GM19455 (cell line): ENCODE data around the gene USH1C.

ENCODE experiments used
- ATAC-seq: cut with Tn5 transposase; IDR thresholded peaks from one replicate; pipeline ENCODE4 v1.9.1; 2021; ENCODE audit not compliant: unreplicated experiment

Gene USH1C

DNA sequence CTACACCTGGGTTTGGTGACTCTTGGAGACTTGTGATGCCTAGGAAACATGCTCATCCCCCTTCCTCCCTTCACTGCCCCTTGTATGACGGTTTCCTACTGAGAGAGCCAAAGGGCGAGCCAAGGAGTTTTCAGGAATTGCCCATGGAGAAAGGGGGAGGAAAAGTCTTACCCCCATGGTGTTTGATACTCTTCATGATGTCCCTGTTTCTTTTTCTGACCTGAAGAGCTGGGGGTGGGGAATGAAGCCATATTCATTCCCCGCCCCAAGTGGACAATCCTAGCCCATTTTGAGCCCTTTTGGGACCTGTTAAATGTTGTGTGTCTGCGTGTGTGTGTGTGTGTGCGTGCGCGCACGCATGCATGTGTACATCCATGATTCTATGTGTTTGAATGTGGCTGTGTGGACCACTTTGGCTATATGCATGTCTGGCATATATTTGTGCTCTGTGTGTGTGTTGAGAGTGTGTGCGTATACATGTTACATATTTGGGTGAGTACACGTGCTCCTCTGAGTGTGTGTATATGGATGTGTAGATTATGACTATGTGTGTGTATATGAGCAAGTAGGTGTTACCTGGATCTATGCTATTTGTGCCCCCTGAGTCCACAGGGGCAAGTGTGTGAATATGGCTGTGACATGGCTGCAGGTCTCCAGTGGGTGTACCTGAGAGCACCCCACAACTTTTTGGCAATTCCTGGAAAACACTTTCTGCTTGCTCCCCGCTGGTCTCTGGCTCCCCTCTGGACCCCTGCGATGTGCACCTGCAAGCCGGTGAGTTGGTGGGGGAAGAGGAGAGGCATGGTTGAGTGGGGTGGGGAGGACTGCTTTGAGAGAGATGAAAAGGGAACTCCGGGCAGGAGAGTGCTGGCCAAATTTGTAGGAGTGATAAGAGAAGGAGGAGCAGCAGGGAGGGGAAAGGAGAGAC is 27.5 kb upstream of the USH1C start:
- no peak for ATAC-seq

DNA sequence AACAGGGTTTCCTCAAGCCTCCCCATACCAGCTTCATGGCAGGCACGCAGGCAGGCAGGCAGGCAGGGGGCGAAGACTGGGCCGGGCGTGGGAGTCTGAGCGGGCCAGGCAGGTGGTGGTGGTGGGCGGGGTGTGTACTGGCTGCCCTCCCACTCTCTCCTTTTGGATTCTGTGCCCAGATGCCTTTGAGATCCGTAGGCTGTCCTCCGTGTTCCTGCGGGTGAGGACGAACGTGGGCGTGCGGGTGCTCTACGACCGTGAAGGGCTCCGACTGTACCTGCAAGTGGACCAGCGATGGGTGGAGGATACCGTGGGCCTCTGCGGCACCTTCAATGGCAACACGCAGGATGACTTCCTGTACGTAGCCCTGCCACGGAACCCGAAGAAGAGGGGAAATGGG is 25.8 kb upstream of the USH1C start:
- no peak for ATAC-seq

DNA sequence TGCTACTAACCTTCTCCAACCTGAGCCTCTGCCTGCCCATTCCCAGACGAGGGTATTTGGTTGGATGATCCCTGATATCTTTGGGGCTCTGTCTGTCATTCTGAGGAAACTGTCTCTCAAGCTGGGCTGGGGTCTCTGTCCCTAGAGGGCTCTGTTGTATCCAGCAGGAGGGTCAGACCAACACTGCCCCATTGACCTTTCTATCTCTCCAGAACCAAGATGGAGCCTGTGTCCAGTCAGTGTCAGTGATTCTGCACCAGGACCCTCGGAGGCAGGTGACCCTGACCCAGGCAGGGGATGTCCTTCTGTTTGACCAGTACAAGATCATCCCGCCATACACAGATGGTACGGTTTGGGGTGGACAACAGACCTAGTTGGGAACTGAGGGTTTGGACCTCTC is 24.7 kb upstream of the USH1C start:
- ATAC-seq = no peak

DNA sequence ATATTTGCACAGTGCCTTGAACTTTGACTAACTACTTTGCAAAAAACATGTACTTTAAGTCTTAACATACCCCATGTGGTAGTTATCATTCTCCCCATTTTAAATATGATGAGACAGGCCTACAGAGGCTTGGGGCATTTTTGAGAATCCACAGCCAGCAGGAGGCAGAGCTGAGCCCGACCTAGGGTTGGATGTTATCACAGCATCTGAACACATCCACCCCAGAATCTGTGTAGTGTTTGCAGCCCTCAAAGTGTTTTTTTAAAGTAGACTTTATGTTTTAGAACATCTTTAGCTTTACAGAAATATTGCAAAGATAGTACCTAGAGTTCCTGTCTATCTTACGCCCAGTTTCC is 20.4 kb upstream of the USH1C start:
- ATAC-seq = no peak

DNA sequence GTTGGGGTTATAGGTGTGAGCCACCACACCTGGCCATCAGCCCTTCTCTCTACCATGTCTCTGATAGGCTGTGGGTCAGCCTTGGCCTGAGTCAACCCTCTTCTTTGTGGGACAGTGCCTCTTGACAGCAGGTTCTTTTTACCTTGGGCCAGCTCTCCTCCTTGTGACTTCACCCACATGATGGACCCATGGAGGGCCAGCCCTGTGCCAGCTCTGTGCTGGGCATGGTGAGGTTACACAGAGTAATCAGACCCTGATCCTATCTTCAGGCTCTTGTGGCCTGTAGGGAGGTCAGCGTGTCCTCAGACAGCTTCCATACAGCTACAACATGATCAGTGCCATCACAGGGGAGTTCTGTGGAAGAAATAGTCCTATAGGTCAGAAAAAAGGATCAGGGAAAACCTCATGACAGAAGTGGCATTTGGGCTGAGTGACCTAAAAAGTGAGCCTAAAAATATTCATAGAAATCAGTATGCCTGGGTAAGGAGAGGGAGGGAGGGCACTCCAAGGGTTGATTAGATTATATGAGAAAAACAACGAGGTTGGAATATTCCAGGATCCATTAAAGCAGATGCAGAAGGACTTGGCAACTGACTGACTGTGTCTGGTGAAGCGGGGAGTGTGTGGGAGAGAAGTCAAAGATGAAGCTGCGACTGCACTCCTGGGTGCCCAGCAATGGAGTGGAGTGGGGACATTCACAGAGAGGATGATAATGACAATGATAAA is 19.9 kb upstream of the USH1C start:
- ATAC-seq = no peak

DNA sequence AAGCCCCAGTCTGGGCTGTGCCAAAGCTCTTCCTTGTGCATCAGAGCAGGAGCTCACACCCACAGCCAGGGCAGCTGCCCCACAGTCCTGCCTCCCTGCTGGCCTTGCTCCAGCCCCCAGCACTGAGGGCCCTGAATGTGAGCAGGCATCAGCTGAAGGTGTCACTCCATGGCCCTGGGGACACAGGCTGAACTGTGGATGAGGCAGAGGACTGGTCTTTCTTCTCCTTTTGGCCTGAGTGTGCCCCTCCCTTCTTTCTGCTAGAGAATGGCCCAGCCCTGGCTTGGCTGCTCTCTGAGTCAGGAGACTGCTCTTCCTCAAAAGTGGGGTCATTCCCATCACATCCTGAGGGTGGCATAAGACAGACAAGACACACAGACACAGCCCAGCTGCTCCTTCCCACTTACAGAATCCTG is 19.0 kb upstream of the USH1C start:
- no peak for ATAC-seq

DNA sequence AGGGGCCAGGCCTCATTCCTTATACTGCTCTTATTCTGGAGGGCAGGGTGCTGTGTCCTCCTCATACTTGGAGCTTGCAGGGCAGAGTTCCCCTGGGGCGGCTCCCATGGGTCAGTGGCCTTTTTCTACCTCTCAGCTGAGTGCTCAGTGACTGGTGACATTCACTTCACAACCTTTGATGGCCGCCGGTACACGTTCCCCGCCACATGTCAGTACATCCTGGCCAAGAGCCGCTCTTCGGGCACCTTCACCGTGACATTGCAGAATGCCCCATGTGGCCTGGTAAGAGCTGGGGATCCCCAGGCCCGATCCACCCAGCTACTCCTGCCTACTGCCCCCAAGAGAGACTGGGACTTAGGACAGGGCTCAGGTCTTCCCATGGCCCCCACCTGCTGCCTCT is 17.3 kb upstream of the USH1C start:
- ATAC-seq = no peak

DNA sequence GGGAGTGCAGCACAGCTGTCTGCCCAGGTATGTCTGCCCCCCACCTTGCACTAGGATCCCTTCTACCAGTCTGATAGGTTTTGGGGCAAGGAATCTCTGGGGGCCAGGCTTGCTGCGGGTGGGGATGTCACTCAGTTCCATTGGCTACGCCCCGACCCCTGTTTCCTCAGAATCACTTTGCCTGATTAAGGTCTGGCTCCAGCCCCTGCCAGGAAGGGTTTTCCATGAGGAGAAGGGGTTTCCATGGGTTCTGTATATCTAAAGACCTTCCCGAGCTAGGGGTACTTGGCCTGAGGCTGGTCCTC is 16.8 kb upstream of the USH1C start:
- no peak for ATAC-seq

DNA sequence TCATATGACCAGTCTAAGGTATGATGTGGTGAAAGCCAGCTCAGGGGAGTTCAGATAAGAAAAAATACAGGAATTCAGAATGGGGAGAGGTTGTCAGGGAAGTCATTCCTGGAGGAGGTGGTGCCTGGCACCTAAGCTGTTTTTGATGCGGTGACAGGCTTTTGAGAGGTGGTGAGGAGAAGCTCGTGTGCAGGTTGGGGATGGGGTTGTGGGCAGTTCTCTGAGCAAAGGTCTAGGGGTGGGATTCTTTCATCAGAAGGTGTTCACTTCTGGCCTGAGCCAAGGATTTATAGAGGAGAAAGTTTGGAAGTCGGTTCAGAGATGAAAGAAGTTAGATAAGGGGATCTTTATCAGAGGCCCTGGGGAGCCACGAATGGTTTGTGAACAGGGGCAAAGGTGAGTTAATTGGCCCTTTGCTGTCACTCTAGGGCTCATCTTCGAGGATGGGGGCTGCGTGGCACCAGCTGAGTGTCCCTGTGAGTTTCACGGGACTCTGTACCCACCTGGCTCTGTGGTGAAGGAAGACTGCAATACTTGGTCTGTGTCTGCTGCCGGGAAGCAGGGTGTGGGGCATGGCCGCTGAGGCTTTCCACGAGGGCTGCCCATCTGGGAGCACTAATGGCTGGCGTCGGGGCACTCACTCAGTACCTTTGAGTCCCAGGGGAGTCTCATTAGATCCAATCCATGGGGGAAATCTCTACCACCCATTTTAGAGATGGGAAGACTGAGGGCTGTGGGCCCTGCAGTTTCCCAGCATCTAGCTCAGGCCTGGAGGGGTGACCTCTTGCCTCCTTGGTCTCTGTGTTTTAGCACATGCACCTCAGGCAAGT is 16.3 kb upstream of the USH1C start:
- ATAC-seq = no peak

DNA sequence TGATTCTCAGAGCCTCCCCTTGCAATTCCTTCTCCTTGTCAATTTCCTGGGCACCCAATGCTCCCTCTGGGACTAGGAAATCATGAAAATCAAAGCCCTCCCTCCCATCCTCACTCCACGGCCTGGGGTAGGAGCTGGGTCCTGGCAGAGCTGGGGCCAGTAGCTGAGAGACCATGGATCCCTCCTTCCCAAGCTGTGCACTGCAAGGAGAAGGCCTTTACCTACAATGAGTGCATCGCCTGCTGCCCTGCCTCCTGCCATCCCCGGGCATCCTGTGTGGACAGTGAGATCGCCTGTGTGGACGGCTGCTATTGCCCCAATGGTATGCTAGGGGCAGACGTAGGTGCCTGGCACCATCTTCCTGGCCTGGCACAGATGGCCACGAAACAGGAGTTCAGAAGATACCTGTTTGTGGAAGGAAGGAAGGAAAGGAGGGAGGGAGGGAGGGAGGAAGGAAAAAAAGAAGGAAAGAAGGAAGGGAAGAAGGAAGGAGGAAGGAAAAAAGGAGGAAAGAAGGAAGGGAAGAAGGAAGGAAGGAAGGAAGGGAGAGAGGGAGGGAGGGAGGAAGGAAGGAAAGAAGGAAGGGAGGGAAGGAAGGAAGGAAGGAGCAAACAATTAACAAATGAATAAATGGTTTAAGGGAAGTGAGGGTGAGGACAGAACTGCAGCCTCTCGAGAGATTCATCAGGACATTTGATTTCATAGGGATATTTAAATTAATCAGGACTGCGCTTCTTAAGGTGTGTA is 15.3 kb upstream of the USH1C start:
- ATAC-seq = no peak

DNA sequence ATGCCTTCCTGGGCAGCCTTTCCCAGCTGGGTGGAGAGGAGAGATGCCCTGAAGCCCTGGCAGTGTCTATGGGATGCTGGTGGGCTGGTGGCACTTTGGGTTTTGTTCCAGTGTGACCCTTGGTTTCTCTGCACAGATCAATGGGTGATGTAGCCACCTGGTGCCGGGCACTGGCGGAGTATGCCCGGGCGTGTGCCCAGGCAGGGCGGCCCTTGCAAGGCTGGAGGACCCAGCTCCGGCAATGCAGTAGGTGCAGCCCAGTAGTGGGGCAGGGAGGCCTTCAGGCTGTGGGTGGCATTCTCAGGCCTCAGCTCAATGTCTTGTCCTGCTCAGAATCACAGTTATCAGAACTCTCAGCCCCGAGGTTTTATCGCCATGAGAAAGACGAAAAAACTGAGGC is 14.7 kb upstream of the USH1C start:
- ATAC-seq = no peak

DNA sequence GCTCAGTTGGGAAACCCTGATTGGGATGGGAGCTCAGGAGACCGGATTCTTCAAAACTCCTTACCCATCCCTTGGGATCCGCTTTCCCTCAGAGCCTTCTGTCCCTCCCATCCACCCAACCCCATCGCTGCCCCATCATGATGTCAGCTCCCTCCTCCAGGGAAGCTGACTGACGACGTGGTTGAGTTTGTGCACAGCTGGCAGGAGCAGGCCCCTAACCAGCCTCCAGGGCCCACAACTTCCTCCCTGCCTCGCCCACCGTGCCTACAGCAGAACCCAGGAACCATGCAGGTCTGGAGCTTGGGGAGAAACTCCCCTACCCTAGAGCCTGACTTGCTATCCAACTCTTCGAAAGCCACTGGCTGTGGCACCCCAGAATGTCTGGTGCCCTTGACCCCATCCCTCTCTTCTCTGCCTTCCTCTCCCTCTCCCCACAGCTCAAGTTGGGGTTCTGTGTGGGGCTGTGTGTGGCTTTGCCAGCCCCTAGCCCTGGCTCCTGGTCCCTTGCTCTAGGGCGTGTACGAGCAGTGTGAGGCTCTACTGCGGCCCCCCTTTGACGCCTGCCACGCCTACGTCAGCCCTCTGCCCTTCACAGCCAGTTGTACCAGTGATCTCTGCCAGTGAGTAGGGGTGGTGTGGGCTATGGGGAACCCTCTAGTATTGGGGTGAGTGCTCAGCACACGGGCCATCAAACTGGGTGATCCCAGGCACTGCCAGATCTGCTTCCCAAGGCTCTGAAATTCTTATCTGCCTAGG is 14.0 kb upstream of the USH1C start:
- ATAC-seq = no peak

DNA sequence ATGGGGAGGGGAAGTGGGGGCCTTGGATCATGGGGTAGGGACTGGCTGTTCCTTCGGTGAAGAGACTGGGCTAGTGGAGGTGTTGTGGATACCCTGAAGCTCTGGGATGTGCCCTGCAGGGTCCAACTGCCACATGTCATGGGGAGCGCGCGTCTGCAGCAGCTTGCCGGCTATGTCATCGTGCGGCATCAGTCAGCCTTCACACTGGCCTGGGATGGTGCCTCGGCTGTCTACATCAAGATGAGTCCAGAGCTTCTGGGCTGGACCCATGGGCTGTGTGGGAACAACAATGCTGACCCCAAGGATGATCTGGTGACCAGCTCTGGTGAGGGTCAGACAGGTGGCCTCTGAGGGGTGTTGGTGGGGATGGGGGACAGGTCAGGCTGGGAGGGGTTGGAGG is 12.8 kb upstream of the USH1C start:
- no peak for ATAC-seq

DNA sequence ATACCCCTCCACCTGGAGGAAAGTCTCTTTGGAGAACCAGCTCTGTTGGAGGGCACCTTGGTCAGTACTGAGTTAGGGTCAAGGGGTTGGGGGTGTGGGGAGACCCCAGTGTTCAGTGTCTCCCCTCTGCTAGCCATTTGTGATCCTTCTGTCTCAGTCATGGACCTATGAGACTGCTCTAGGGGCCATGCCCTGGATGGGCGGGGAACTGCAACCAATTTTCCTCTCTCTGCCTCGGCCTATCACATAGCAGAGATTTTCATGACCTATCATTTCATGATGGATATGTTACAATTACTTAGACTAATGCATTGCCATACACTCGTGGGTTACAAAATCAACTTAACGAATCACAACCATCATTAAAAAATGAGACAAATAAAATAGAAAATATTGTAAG is 10.3 kb upstream of the USH1C start:
- ATAC-seq = no peak

DNA sequence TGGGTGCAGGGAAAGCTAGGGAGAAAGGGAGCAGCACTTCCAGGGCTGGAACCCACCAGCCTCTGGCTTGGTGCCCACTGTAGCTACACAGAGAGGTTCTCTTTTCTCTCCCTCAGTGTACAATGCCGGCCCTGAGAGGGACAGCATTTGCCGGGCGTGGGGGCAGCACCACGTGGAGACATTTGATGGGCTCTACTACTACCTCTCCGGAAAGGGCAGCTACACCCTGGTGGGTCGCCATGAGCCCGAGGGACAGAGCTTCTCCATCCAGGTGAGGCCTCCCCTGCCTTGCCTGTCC is 9.0 kb upstream of the USH1C start:
- ATAC-seq = no peak

DNA sequence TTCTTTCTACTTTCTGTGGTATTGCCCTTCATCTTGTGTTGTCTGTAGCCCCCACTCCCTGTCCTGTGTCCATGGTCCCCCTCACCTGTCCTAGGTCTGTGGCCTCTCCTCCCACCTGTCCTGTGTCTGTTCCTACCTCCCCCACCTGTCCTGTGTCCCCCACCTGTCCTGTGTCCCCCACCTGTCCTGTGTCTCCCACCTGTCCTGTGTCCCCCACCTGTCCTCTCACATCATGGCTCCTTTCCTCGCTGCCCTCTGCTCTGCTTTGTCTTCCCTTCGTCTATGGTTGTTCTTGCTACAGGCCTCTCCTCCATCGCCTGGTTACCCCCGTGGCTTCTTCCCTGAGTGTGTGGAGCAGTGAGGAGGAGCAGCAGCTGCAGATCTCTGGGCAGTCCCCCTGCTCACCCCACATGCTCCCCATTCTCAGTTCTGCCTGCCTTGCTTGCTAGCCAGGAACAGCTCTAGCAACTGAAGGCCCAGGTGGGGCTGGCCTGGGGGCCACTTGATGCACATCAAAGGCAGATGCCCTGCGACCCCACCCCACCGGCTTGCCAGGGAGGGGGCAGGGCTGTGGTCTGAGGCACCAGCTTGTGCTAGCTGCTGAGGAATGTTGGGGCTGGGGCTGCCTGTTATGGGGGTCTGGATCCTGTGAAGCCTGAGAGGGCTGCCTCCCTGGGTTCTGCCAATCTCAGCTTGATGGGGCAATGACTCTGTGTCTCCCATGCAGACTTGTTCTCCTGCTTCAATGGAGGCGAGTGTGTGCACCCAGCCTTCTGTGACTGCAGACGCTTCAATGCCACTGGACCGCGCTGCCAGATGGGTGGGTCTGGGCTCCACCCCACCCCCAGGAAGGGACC is 8.4 kb upstream of the USH1C start:
- ATAC-seq = no peak

DNA sequence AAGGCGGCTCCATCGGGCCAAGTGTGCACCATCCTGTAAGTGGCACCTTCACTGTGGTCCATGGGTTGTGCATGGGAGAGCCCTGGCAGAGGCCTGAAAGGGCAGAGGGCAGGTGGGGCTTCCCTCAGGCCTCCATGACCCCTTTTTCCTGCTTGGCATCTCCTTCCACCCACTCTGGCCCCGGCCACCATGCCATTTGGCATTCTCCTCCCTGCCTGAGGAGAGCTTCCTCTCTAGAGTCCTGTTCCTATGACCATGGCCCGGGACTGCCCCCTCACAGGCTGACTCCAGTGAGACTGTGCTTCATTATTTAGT is 7.8 kb upstream of the USH1C start:
- ATAC-seq = no peak

DNA sequence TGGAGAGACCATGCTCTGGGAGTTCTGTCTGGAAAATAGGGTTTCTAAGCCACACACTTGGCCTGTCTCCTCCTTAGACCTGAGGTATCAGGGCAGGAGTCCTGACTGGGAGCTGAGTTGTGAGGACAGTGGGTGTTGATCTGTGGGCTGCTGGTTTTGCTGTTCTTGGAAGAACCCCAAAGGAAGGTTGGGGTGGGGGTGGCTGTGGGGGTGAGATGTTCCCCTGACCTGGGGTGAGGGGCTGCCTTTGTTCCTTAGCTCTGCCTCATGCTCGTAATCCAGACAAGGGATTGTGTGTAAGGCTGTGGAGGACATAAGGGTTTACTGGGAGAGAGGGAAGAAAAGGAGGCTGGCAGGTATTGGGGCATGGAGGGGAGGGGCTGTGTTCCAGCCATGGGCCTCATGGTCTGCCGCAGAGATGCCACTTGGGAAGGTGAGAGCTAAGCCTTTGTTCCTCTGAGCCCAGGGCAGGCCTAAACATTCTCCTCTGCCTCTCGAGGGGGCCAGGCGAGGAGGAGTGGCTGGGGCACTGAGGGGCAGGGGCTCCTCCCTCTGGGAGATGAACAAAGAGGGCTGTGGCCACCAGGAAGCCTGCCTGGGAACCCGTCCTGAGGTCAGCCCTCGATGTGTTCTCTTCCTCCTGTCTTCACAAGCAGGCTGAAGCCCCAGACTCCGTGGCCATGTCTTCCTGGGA is 7.3 kb upstream of the USH1C start:
- ATAC-seq = no peak
